HK-2 (cell line): ENCODE measurements around the gene RPL23.
A peak's percentile ranks its signal among the peaks of the same experiment; 100 is the strongest.

ENCODE experiments used
- DNase-seq: peaks from one replicate; pipeline ENCODE4 v3.0.0-alpha.2; 2018; ENCODE audit not compliant: unreplicated experiment

RPL23 gene

DNA sequence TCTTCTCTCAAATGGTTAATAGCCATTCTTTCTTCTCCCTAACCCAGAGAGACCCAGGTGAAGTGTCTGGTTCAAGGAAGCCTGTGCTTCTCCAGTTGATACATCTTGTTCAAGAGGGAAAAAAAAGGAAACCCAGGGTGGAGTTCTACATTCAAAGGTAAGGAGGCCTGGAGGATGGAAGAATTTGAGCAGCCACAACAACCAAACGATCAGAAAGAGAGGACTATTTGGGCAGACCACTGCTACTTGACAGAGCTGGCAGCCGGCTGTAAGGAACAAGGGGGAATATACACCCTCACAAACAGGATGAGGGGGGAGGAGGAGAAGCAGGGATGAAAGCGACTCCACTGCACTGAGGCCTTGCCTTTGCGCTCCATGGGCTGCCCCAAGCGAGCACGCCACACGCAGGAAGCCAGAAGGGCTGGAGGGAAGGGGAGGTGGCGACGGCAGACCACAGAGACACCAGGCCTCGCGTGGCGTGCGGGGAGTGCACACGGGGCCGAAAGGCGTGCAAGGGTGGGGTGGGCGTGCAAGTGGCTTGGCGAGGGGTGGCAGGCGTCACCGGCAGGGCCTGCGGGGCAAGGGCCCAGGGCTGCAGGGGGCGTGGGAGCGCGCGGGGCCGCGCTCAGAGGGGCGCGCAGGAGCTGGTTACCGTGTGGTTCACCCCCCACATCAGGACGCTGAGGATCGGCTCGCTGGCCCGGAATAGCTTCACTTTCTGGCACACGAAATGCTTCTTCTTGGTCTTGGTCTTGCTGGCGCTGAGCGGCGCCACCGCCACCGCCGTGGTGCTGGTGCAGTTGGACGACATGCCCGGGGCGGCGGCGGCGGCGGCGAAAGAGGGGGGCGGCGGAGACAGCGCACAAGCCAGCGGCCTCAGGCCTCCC lies 54.7 kb downstream of the RPL23 start:
- peak; percentile 55 for DNase-seq
